H1 (cell line): ENCODE measurements around the gene SVEP1. TPM values are rescaled to one million over a fixed set of nuclear protein-coding genes. Genes with fewer than 3 reads are reported as not detected.

Experiments
- CTCF ChIA-PET: fragments of 300-600 bp; sonication (Branson Sonifier 250); formaldehyde crosslinking; loops from one replicate; lab custom pipeline; 2021; ENCODE audit not compliant: partially characterized antibody; lab: Charles Lee
- POLR2A ChIA-PET: fragments of 300-600 bp; sonication (Branson Sonifier 250); formaldehyde crosslinking; loops from one replicate; lab custom pipeline; 2021; ENCODE audit warnings: inconsistent platforms; ENCODE audit not compliant: partially characterized antibody; lab: Charles Lee
- DNase-seq, 2 experiments: peaks; one replicate each; pipeline versions ENCODE4 v3.0.0 to v3.0.0-alpha.2; 2010 to 2022; ENCODE audit warnings: low spot score in 2 of 2, low read depth in 1 of 2, mixed read lengths in 1 of 2
- FAIRE-seq: peaks from 2 replicates; lab custom pipeline; 2011; peaks lifted over from hg19 to GRCh38; lab: Jason Lieb, UNC
- H2AFZ ChIP-seq: 2 replicates; pipeline ENCODE4 v1.8.1; 2012; ENCODE audit warnings: low read length, inconsistent platforms
- H2AK5ac ChIP-seq: 2 replicates; pipeline ENCODE4 v1.6.1; 2013; ENCODE audit warnings: low read depth, low read length
- H2BK120ac ChIP-seq: replicated peaks from 2 replicates; pipeline ENCODE3; 2013; ENCODE audit warnings: low read depth, low read length, inconsistent platforms
- H2BK12ac ChIP-seq: 2 replicates; pipeline ENCODE4 v1.6.1; 2013; ENCODE audit warnings: low read depth, low read length
- H2BK15ac ChIP-seq: 2 replicates; pipeline ENCODE4 v1.6.1; 2013; ENCODE audit warnings: low read length
- H2BK20ac ChIP-seq: 2 replicates; pipeline ENCODE4 v1.6.1; 2013; ENCODE audit warnings: low read length
- H2BK5ac ChIP-seq: 2 replicates; pipeline ENCODE4 v1.6.1; 2013; ENCODE audit warnings: low read depth, low read length
- H3K14ac ChIP-seq: 2 replicates; pipeline ENCODE4 v1.6.1; 2013; ENCODE audit warnings: inconsistent platforms; ENCODE audit not compliant: insufficient read length
- H3K18ac ChIP-seq: 2 replicates; pipeline ENCODE4 v1.6.1; 2013; ENCODE audit warnings: low read length; ENCODE audit errors: extremely low read depth
- H3K23ac ChIP-seq: 2 replicates; pipeline ENCODE4 v1.6.1; 2013; ENCODE audit warnings: inconsistent platforms; ENCODE audit not compliant: insufficient read length
- H3K23me2 ChIP-seq: 2 replicates; pipeline ENCODE4 v1.6.1; 2013; ENCODE audit warnings: low read depth, low read length
- H3K27ac ChIP-seq: 2 replicates; pipeline ENCODE4 v1.6.1; 2011; ENCODE audit warnings: low read depth, low read length, inconsistent platforms
- H3K27me3 ChIP-seq, 4 experiments: replicated peaks in 1 of 4; 1 replicate in 1 of 4; 2 replicates in 3 of 4; pipeline versions ENCODE4 v1.6.1 to v1.8.1; 2011 to 2013; ENCODE audit warnings: low read length in 3 of 4, mild to moderate bottlenecking in 3 of 4, inconsistent platforms in 2 of 4, mixed read lengths in 2 of 4, moderate library complexity in 1 of 4; ENCODE audit not compliant: control insufficient read depth in 3 of 4, insufficient read depth in 3 of 4; ENCODE audit errors: extremely low read depth in 1 of 4
- H3K36me3 ChIP-seq, 4 experiments: 2 replicates each; pipeline versions ENCODE4 v1.6.1 to v1.8.1; 2011 to 2013; ENCODE audit warnings: mild to moderate bottlenecking in 4 of 4, low read length in 3 of 4, moderate library complexity in 2 of 4, control low read depth in 1 of 4, inconsistent platforms in 1 of 4; ENCODE audit not compliant: insufficient read depth in 4 of 4, control insufficient read depth in 2 of 4
- H3K4ac ChIP-seq: replicated peaks from 2 replicates; pipeline ENCODE3; 2013; ENCODE audit warnings: low read length, low read depth, mixed read lengths, inconsistent platforms; ENCODE audit not compliant: insufficient read length
- H3K4me1 ChIP-seq, 4 experiments: replicated peaks in 1 of 4; 1 replicate in 1 of 4; 2 replicates in 3 of 4; pipeline versions ENCODE4 v1.6.1 to v1.8.1; 2011 to 2013; ENCODE audit warnings: low read length in 3 of 4, inconsistent platforms in 2 of 4, mixed read lengths in 1 of 4; ENCODE audit not compliant: insufficient read depth in 4 of 4, control insufficient read depth in 3 of 4
- H3K4me2 ChIP-seq, 2 experiments: 2 replicates each; pipeline versions ENCODE4 v1.6.1 to v1.8.1; 2011 to 2013; ENCODE audit warnings: low read depth in 2 of 2, low read length in 2 of 2, control low read depth in 1 of 2, inconsistent platforms in 1 of 2, mild to moderate bottlenecking in 1 of 2; ENCODE audit not compliant: insufficient read depth in 1 of 2
- H3K4me3 ChIP-seq, 4 experiments: fragments of 200-600, 300-600 bp in 1 of 4; sonication (generic), shearing (Covaris generic), sonication (Bioruptor Twin) in 1 of 4; 2 replicates each; pipeline versions ENCODE4 v1.5.1 to v1.8.1; 2011 to 2016; ENCODE audit warnings: low read length in 4 of 4, low read depth in 3 of 4, control low read depth in 2 of 4, inconsistent platforms in 2 of 4, mild to moderate bottlenecking in 2 of 4, mixed read lengths in 1 of 4, moderate library complexity in 1 of 4; ENCODE audit not compliant: insufficient read depth in 2 of 4; ENCODE audit errors: extremely low read depth in 1 of 4
- H3K56ac ChIP-seq: replicated peaks from 2 replicates; pipeline ENCODE3; 2013; ENCODE audit warnings: low read depth, mild to moderate bottlenecking, mixed read lengths, low read length, inconsistent platforms; ENCODE audit not compliant: insufficient read length
- H3K79me1 ChIP-seq: 2 replicates; pipeline ENCODE4 v1.6.1; 2013; ENCODE audit warnings: low read depth, low read length, control low read depth
- H3K79me2 ChIP-seq, 2 experiments: 2 replicates each; pipeline versions ENCODE4 v1.6.1 to v1.8.1; 2012 to 2013; ENCODE audit warnings: low read length in 2 of 2, mild to moderate bottlenecking in 2 of 2, inconsistent platforms in 1 of 2; ENCODE audit not compliant: insufficient read depth in 2 of 2, control insufficient read depth in 1 of 2
- H3K9ac ChIP-seq, 4 experiments: replicated peaks in 1 of 4; 1 replicate in 1 of 4; 2 replicates in 3 of 4; pipeline versions ENCODE4 v1.6.1 to v1.8.1; 2011 to 2013; ENCODE audit warnings: low read depth in 3 of 4, low read length in 3 of 4, control low read depth in 2 of 4, mild to moderate bottlenecking in 2 of 4, moderate library complexity in 2 of 4, inconsistent platforms in 1 of 4; ENCODE audit errors: extremely low read depth in 1 of 4
- H3K9me3 ChIP-seq, 2 experiments: 2 replicates each; pipeline versions ENCODE4 v1.6.1 to v1.8.1; 2012 to 2013; ENCODE audit warnings: mild to moderate bottlenecking in 2 of 2, moderate library complexity in 2 of 2, control low read depth in 1 of 2, inconsistent platforms in 1 of 2, low read depth in 1 of 2, low read length in 1 of 2, mixed read lengths in 1 of 2; ENCODE audit not compliant: insufficient read depth in 2 of 2
- H4K20me1 ChIP-seq, 2 experiments: replicated peaks in 1 of 2; 2 replicates each; pipeline versions ENCODE3 to v1.8.1; 2011 to 2013; ENCODE audit warnings: inconsistent platforms in 2 of 2, low read length in 2 of 2, mild to moderate bottlenecking in 1 of 2; ENCODE audit not compliant: insufficient read depth in 2 of 2, control insufficient read depth in 1 of 2
- H4K5ac ChIP-seq: 2 replicates; pipeline ENCODE4 v1.6.1; 2013; ENCODE audit warnings: low read length, low read depth, mixed read lengths, inconsistent platforms; ENCODE audit not compliant: insufficient read length
- H4K8ac ChIP-seq: 2 replicates; pipeline ENCODE4 v1.8.0; 2013; ENCODE audit warnings: mild to moderate bottlenecking, moderate library complexity, low read length, inconsistent platforms; ENCODE audit not compliant: insufficient read depth; ENCODE audit errors: extremely low read depth
- H4K91ac ChIP-seq: replicated peaks from 2 replicates; pipeline ENCODE3; 2013; ENCODE audit warnings: low read length, mixed read lengths, inconsistent platforms; ENCODE audit not compliant: insufficient read length
- BCL11A ChIP-seq, 2 experiments: IDR thresholded peaks; one replicate each; pipeline ENCODE4 v1.6.1; 2011; ENCODE audit warnings: low read depth in 2 of 2, low read length in 2 of 2, mild to moderate bottlenecking in 2 of 2
- EGR1 ChIP-seq: IDR thresholded peaks from 2 replicates; pipeline ENCODE4 v1.6.1; 2011; ENCODE audit warnings: low read depth, low read length, borderline replicate concordance
- EZH2 ChIP-seq: fragments of 200-600 bp; sonication (generic); IDR thresholded peaks from 2 replicates; pipeline ENCODE4 v1.7.1; 2012; ENCODE audit warnings: low read depth, mild to moderate bottlenecking, moderate library complexity, low read length, inconsistent platforms; ENCODE audit not compliant: severe bottlenecking
- JUND ChIP-seq: IDR thresholded peaks from 2 replicates; pipeline ENCODE4 v1.6.1; 2011; ENCODE audit warnings: mild to moderate bottlenecking, improper control_type of control experiment, low read length
- NRF1 ChIP-seq: IDR thresholded peaks from 2 replicates; pipeline ENCODE4 v1.6.1; 2011; ENCODE audit warnings: mild to moderate bottlenecking, low read depth, low read length, improper control_type of control experiment
- POLR2AphosphoS5 ChIP-seq: IDR thresholded peaks from 2 replicates; pipeline ENCODE4 v1.6.1; 2011; ENCODE audit warnings: low read depth, low read length
- TCF12 ChIP-seq: IDR thresholded peaks from 2 replicates; pipeline ENCODE4 v1.6.1; 2011; ENCODE audit warnings: low read depth, mild to moderate bottlenecking, low read length
- WGBS, 2 experiments: shearing (Covaris generic) in 1 of 2; methylation state at CpG; one replicate each; pipeline versions ENCODE4 v1.1.6 to v1.1.7; 2013 to 2015; ENCODE audit warnings: low lambda C conversion rate in 2 of 2, mixed read lengths in 2 of 2, inconsistent platforms in 1 of 2, low coverage in 1 of 2, missing lambda C conversion rate in 1 of 2; ENCODE audit not compliant: insufficient replicate concordance in 2 of 2, insufficient coverage in 1 of 2, insufficient read length in 1 of 2; ENCODE audit errors: extremely low coverage in 1 of 2, missing lambda C conversion rate in 1 of 2; 5-methylcytosine and 5-hydroxymethylcytosine counted together
- polyA plus RNA-seq, 7 experiments: library from polyadenylated mRNA; depleted of rRNA in 3 of 7; stranded (reverse) in 5 of 7; unstranded in 2 of 7; fragments of >200 nt in 5 of 7; fragments of 200-250 nt in 2 of 7; gene quantifications; 1 replicate in 5 of 7; 2 replicates in 1 of 7; 4 replicates in 1 of 7; pipeline versions ENCODE4 v1.2.1 to v1.2.3, GENCODE V29; 2011 to 2013; ENCODE audit warnings: missing spikeins in 2 of 7, mixed read lengths in 2 of 7
- total RNA-seq: library from RNA; stranded (reverse); fragmentation: NEBNext Ultra II Directional; extraction: Animal tissue kit (Norgen Biotek cat#: 25700); gene quantifications from 2 replicates; pipeline ENCODE4 v1.2.1, GENCODE V29; 2021
- TF ChIP-seq, protein P1 (sequence below): IDR thresholded peaks from 2 replicates; pipeline ENCODE4 v1.6.1; 2011; ENCODE audit warnings: low read length, improper control_type of control experiment

SVEP1 gene
- total and polyA plus RNA-seq, 2 of the 8 experiments (the other 6 are each of a cell fraction or from before 2014, with no cell fraction given): 0.11 to 0.37 TPM

DNA sequence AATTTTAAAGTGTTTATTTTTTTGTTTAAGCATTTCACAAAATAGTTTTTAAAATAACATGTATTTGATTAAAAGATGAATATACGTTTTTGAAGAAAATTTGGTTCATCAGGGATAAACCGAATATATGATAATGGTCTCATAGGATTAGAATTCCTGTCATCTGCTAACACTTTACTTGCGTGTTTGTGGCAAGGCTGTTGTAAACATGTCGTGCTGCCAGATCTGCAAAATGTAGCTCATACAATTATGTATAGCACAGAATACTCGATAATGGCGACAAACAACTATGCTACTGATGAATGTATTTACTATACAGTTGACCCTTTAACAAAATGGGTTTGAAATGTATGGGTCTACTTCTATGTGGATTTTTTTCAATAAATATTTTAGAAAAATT is 234.7 kb downstream of the SVEP1 start:
- Histone ChIP-seq H2BK15ac (no peak overlapping the region), H4K91ac (no peak overlapping the region), H3K23ac (no peak overlapping the region), H3K79me1 (no peaks in the 10 kb centered on the region), H2AK5ac (no peak overlapping the region), H3K4me1 (no peaks in the 10 kb centered on the region), H3K27ac (no peak overlapping the region), H3K9me3 (no peaks in the 10 kb centered on the region), H3K23me2 (no peaks in the 10 kb centered on the region), H2BK12ac (no peak overlapping the region), H3K9ac (no peak overlapping the region), H2BK5ac (no peak overlapping the region), H3K36me3 (no peaks in the 10 kb centered on the region), H4K20me1 (no peaks in the 10 kb centered on the region), H2AFZ (no peak overlapping the region), H3K14ac (no peak overlapping the region), H3K4me2 (no peak overlapping the region), H3K27me3 (no peaks in the 10 kb centered on the region), H3K18ac (no peak overlapping the region), H3K4ac (no peak overlapping the region), H3K4me3 (no peak overlapping the region), H4K5ac (no peak overlapping the region), H2BK120ac (no peak overlapping the region), H3K79me2 (no peaks in the 10 kb centered on the region), H4K8ac (no peak overlapping the region), H3K56ac (no peak overlapping the region), H2BK20ac (no peak overlapping the region)
- FAIRE-seq: no peak
- TF ChIP-seq EGR1 (no peak), JUND (no peak), NRF1 (no peak), EZH2 (no peak), BCL11A (IDR thresholded peaks at IDR 0.05; ENCODE audit: low read depth in 2 of 2, low read length in 2 of 2) (no peak), TCF12 (no peak), POLR2AphosphoS5 (no peak)
- TF ChIP-seq, protein P1, sequence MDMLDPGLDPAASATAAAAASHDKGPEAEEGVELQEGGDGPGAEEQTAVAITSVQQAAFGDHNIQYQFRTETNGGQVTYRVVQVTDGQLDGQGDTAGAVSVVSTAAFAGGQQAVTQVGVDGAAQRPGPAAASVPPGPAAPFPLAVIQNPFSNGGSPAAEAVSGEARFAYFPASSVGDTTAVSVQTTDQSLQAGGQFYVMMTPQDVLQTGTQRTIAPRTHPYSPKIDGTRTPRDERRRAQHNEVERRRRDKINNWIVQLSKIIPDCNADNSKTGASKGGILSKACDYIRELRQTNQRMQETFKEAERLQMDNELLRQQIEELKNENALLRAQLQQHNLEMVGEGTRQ: no peak
- WGBS, 2 experiments: 91 to 100% methylated on average over 2 to 6 of the region's 6 CpGs
- POLR2A ChIA-PET: no interaction called here
- DNase-seq: no peak
- CTCF ChIA-PET: no interaction called here
